GM23338 (cell line): Measurements from ENCODE around the gene SMURF2. TPM values are rescaled to one million over a fixed set of nuclear protein-coding genes. Genes with fewer than 3 reads are reported as not detected.

Source experiments
- ATAC-seq: fragments of 200-7000 bp; cut with Tn5 transposase; 3 replicates; pipeline ENCODE4 v1.9.1; 2020
- DNase-seq: peaks from one replicate; pipeline ENCODE4 v3.0.0-alpha.2; 2015; ENCODE audit warnings: low spot score
- H2AFZ ChIP-seq: fragments of 200-600 bp; sonication (generic); 2 replicates; pipeline ENCODE4 v1.8.0; 2016; ENCODE audit warnings: antibody characterized with exemption, mild to moderate bottlenecking, moderate library complexity
- H3F3A ChIP-seq: fragments of 200-600 bp; sonication (generic); replicated peaks from 2 replicates; pipeline ENCODE4 v1.8.0; 2017; ENCODE audit warnings: antibody characterized with exemption, mixed run types, low read depth
- H3K27ac ChIP-seq: fragments of 200-600 bp; sonication (generic); 2 replicates; pipeline ENCODE4 v1.6.1; 2016; ENCODE audit warnings: low read depth
- H3K27me3 ChIP-seq: fragments of 200-600 bp; sonication (generic); 2 replicates; pipeline ENCODE4 v1.8.0; 2016; ENCODE audit warnings: mild to moderate bottlenecking, mixed run types, moderate library complexity; ENCODE audit not compliant: insufficient read depth
- H3K36me3 ChIP-seq: fragments of 200-600 bp; sonication (generic); 2 replicates; pipeline ENCODE4 v1.8.0; 2016; ENCODE audit warnings: mild to moderate bottlenecking; ENCODE audit not compliant: insufficient read depth
- H3K4me1 ChIP-seq: fragments of 200-600 bp; sonication (generic); 2 replicates; pipeline ENCODE4 v1.8.0; 2016; ENCODE audit warnings: mild to moderate bottlenecking, moderate library complexity; ENCODE audit not compliant: insufficient read depth
- H3K4me2 ChIP-seq: fragments of 200-600 bp; sonication (generic); 2 replicates; pipeline ENCODE4 v1.7.1; 2017; ENCODE audit warnings: mixed run types
- H3K4me3 ChIP-seq: fragments of 200-600 bp; sonication (generic); 2 replicates; pipeline ENCODE4 v1.6.1; 2016; ENCODE audit warnings: mixed run types
- H3K79me2 ChIP-seq: fragments of 200-600 bp; sonication (generic); replicated peaks from 2 replicates; pipeline ENCODE4 v1.8.0; 2017; ENCODE audit warnings: mild to moderate bottlenecking; ENCODE audit not compliant: insufficient read depth
- H3K9me2 ChIP-seq: fragments of 200-600 bp; sonication (generic); 2 replicates; pipeline ENCODE4 v1.8.0; 2017; ENCODE audit not compliant: insufficient read depth
- H4K20me1 ChIP-seq: fragments of 200-600 bp; sonication (generic); replicated peaks from 2 replicates; pipeline ENCODE4 v1.8.0; 2017; ENCODE audit warnings: mild to moderate bottlenecking; ENCODE audit not compliant: insufficient read depth
- H3K27ac Mint-ChIP-seq: 2 replicates; pipeline ENCODE4 v1.8.0; 2020; ENCODE audit warnings: inconsistent platforms, mild to moderate bottlenecking, moderate library complexity, mixed read lengths
- H3K27me3 Mint-ChIP-seq: 3 replicates; pipeline ENCODE4 v1.8.0; 2022; ENCODE audit warnings: low read depth, mild to moderate bottlenecking, moderate library complexity, mixed read lengths, inconsistent platforms; ENCODE audit not compliant: insufficient read depth, poor library complexity
- H3K36me3 Mint-ChIP-seq: 3 replicates; pipeline ENCODE4 v1.8.0; 2021; ENCODE audit warnings: low read depth, mild to moderate bottlenecking, inconsistent platforms, moderate library complexity, mixed read lengths
- H3K4me1 Mint-ChIP-seq: 3 replicates; pipeline ENCODE4 v1.8.0; 2020; ENCODE audit warnings: mild to moderate bottlenecking, inconsistent platforms, mixed read lengths
- H3K4me3 Mint-ChIP-seq: 3 replicates; pipeline ENCODE4 v1.8.0; 2021; ENCODE audit warnings: moderate library complexity, mild to moderate bottlenecking, inconsistent platforms, mixed read lengths
- H3K9me3 Mint-ChIP-seq: 3 replicates; pipeline ENCODE4 v1.8.0; 2020; ENCODE audit warnings: moderate library complexity, mild to moderate bottlenecking, inconsistent platforms, mixed read lengths
- CREB1 ChIP-seq: fragments of 250-450 bp; sonication (Bioruptor Pico); IDR thresholded peaks from 2 replicates; pipeline ENCODE4 v1.5.0; 2020; ENCODE audit warnings: low read depth, mild to moderate bottlenecking, moderate library complexity
- EZH2 ChIP-seq: fragments of 200-600 bp; sonication (generic); IDR thresholded peaks from one replicate; pipeline ENCODE4 v1.8.0; 2017; ENCODE audit warnings: antibody characterized with exemption, mild to moderate bottlenecking, low read depth; ENCODE audit not compliant: unreplicated experiment
- NANOG ChIP-seq: IDR thresholded peaks from 2 replicates; pipeline ENCODE4 v1.6.1; 2016; ENCODE audit warnings: antibody characterized with exemption, borderline replicate concordance
- STAT1 ChIP-seq: IDR thresholded peaks from one replicate; pipeline ENCODE4 v1.6.1; 2016; ENCODE audit warnings: antibody characterized with exemption; ENCODE audit not compliant: unreplicated experiment
- ZNF331 ChIP-seq: fragments of 250-450 bp; sonication (Bioruptor Pico); IDR thresholded peaks from 2 replicates; pipeline ENCODE4 v1.5.0; 2020; ENCODE audit warnings: low read depth, mild to moderate bottlenecking, moderate library complexity
- polyA plus RNA-seq: library from polyadenylated mRNA; unstranded; fragments of >200 nt; fragmentation: Nextera tagmentation; extraction: Ambion mirVana; gene quantifications from 2 replicates; pipeline ENCODE4 v1.2.1, GENCODE V29; 2016
- total RNA-seq: library from RNA; depleted of rRNA; stranded (reverse); fragments of >200 nt; shearing (Covaris generic); gene quantifications from 2 replicates; pipeline ENCODE4 v1.2.3, GENCODE V29; 2014
- TF ChIP-seq, protein P1 (sequence below): IDR thresholded peaks from one replicate; pipeline ENCODE4 v1.6.1; 2018; ENCODE audit warnings: antibody characterized with exemption; ENCODE audit not compliant: unreplicated experiment
- TF ChIP-seq, protein P2 (sequence below), 2 experiments: fragments of 200-600 bp in 1 of 2; sonication (generic) in 1 of 2; conservative IDR thresholded peaks; 2 replicates each; pipeline versions ENCODE4 v1.5.1 to v1.6.1; 2016 to 2017; ENCODE audit warnings: antibody characterized with exemption in 2 of 2, low read depth in 2 of 2, mild to moderate bottlenecking in 2 of 2, moderate library complexity in 1 of 2

The SMURF2 gene
- total and polyA plus RNA-seq, 2 experiments from 2014 or later = 12.1 to 29.6 TPM

DNA sequence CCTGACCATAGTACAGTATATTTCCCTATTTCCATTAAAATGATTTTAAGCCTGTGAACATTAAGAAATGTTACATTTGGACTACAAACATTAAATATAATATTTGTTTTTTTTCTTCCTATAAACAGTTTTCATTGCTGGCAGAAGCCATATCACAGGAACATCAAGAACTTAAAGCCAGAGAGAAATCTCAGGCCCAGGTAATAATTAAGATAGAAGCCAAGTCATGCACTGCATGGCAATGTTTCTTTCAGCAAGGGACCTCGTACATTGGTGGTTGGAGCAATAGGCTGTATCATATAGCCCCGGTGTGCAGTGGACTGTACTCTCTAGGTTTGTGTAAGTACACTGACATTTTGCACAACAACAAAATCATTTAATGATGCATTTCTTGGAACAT lies 125.2 kb downstream of the SMURF2 start:
- Mint-ChIP-seq H3K9me3 (no peaks in the 10 kb centered on the region; the same call in 2 of the 3 replicates), H3K36me3 (peaks cover 69% of the 10 kb centered on the region), H3K4me1 (no peaks in the 10 kb centered on the region), H3K27ac (no peak overlapping the region), H3K27me3 (peaks cover 9% of the 10 kb centered on the region), H3K4me3 (no peak overlapping the region)
- peaks cover 48% of the 10 kb centered on the region for H3K36me3 ChIP-seq
- no peak overlapping the region for H2AFZ ChIP-seq
- no peak overlapping the region for H3K4me3 ChIP-seq
- H3K79me2 ChIP-seq = no peaks in the 10 kb centered on the region
- H3K27me3 ChIP-seq = no peaks in the 10 kb centered on the region
- H3K4me2 ChIP-seq = no peak overlapping the region
- H3F3A ChIP-seq = no peaks in the 10 kb centered on the region
- ATAC-seq (no peak), DNase-seq (no peak)
- no peaks in the 10 kb centered on the region for H3K9me2 ChIP-seq
- no peaks in the 10 kb centered on the region for H3K4me1 ChIP-seq
- H4K20me1 ChIP-seq = peaks cover 15% of the 10 kb centered on the region; the same call in 1 of the 2 replicates
- no peak overlapping the region for H3K27ac ChIP-seq
- TF ChIP-seq, protein P1, sequence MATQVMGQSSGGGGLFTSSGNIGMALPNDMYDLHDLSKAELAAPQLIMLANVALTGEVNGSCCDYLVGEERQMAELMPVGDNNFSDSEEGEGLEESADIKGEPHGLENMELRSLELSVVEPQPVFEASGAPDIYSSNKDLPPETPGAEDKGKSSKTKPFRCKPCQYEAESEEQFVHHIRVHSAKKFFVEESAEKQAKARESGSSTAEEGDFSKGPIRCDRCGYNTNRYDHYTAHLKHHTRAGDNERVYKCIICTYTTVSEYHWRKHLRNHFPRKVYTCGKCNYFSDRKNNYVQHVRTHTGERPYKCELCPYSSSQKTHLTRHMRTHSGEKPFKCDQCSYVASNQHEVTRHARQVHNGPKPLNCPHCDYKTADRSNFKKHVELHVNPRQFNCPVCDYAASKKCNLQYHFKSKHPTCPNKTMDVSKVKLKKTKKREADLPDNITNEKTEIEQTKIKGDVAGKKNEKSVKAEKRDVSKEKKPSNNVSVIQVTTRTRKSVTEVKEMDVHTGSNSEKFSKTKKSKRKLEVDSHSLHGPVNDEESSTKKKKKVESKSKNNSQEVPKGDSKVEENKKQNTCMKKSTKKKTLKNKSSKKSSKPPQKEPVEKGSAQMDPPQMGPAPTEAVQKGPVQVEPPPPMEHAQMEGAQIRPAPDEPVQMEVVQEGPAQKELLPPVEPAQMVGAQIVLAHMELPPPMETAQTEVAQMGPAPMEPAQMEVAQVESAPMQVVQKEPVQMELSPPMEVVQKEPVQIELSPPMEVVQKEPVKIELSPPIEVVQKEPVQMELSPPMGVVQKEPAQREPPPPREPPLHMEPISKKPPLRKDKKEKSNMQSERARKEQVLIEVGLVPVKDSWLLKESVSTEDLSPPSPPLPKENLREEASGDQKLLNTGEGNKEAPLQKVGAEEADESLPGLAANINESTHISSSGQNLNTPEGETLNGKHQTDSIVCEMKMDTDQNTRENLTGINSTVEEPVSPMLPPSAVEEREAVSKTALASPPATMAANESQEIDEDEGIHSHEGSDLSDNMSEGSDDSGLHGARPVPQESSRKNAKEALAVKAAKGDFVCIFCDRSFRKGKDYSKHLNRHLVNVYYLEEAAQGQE = no peak
- no peak for TF ChIP-seq NANOG
- TF ChIP-seq ZNF331 (CRISPR knock-in tag) = no peak
- no peak for TF ChIP-seq EZH2
- TF ChIP-seq STAT1 = no peak

DNA sequence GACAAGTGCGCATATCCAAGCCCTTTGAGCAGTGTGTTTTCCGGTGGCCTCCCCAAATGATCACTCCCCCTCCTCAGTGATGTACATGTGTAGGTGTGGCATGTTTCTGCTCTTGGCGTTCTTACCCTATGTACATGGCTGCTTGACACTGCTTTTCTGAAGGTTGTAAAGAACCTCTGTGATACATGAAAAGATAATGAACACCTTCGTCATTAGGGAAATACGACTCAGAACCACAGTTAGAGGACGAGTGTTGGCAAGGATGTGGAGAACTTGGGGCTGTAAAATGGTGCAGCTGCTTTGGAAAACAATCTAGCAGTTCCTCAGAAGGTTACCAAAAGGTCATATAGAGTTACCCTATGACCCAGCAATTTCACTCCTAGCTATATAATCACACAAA lies 126.8 kb downstream of the SMURF2 start:
- no peaks in the 10 kb centered on the region for H3K27me3 ChIP-seq
- H2AFZ ChIP-seq = no peak overlapping the region
- no peaks in the 10 kb centered on the region for H3K4me1 ChIP-seq
- H3F3A ChIP-seq = no peaks in the 10 kb centered on the region
- DNase-seq = no peak
- no peaks in the 10 kb centered on the region for H3K79me2 ChIP-seq
- H3K4me3 ChIP-seq = no peak overlapping the region
- Mint-ChIP-seq H3K36me3 (peaks cover 85% of the 10 kb centered on the region), H3K27me3 (peaks cover 9% of the 10 kb centered on the region), H3K4me1 (no peaks in the 10 kb centered on the region), H3K27ac (no peak overlapping the region), H3K4me3 (no peak overlapping the region), H3K9me3 (no peaks in the 10 kb centered on the region; the same call in 2 of the 3 replicates)
- H3K36me3 ChIP-seq = peaks cover 63% of the 10 kb centered on the region
- no peak for TF ChIP-seq CREB1 (CRISPR knock-in tag)
- no peak overlapping the region for H3K4me2 ChIP-seq
- H3K9me2 ChIP-seq = no peaks in the 10 kb centered on the region
- H4K20me1 ChIP-seq = peaks cover 19% of the 10 kb centered on the region
- no peak for ATAC-seq
- H3K27ac ChIP-seq = no peak overlapping the region

DNA sequence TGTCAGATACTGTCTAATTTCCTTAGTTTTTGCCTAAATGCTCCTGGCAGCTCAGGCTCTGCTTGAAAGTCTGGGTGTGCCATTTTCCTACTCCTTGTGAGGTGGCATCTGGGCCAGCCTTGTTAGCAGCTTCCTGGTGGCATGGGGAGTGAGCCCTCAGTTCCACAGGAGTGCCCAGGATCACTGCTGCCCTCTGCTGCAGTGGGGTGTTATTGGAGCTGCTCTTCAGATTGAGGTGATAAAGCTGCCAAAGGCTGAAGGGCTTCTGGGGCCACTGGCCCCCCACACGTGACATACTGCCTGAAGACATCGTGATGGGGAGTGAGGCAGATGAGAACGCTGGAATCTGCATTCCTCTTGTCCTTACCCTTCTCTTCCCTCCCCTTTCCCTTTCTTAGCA lies 127.9 kb downstream of the SMURF2 start:
- DNase-seq (no peak), ATAC-seq (no peak)
- H3K4me1 ChIP-seq = no peaks in the 10 kb centered on the region
- no peak overlapping the region for H3K4me2 ChIP-seq
- H3K4me3 Mint-ChIP-seq = no peak overlapping the region
- no peak overlapping the region for H3K4me3 ChIP-seq
- H3K27me3 ChIP-seq = no peaks in the 10 kb centered on the region
- H3K9me2 ChIP-seq = no peaks in the 10 kb centered on the region
- H3K36me3 Mint-ChIP-seq = peaks cover 90% of the 10 kb centered on the region
- H2AFZ ChIP-seq = no peak overlapping the region
- no peak overlapping the region for H3K27ac Mint-ChIP-seq
- no peaks in the 10 kb centered on the region for H3K4me1 Mint-ChIP-seq
- no peaks in the 10 kb centered on the region for H3K9me3 Mint-ChIP-seq
- no peak overlapping the region for H3K27ac ChIP-seq
- peaks cover 18% of the 10 kb centered on the region for H4K20me1 ChIP-seq
- peaks cover 74% of the 10 kb centered on the region for H3K36me3 ChIP-seq
- H3K79me2 ChIP-seq = no peaks in the 10 kb centered on the region
- peaks cover 9% of the 10 kb centered on the region for H3K27me3 Mint-ChIP-seq
- H3F3A ChIP-seq = no peaks in the 10 kb centered on the region
- TF ChIP-seq, protein P1 = no peak
- no peak for TF ChIP-seq STAT1
- TF ChIP-seq, protein P2, sequence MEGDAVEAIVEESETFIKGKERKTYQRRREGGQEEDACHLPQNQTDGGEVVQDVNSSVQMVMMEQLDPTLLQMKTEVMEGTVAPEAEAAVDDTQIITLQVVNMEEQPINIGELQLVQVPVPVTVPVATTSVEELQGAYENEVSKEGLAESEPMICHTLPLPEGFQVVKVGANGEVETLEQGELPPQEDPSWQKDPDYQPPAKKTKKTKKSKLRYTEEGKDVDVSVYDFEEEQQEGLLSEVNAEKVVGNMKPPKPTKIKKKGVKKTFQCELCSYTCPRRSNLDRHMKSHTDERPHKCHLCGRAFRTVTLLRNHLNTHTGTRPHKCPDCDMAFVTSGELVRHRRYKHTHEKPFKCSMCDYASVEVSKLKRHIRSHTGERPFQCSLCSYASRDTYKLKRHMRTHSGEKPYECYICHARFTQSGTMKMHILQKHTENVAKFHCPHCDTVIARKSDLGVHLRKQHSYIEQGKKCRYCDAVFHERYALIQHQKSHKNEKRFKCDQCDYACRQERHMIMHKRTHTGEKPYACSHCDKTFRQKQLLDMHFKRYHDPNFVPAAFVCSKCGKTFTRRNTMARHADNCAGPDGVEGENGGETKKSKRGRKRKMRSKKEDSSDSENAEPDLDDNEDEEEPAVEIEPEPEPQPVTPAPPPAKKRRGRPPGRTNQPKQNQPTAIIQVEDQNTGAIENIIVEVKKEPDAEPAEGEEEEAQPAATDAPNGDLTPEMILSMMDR (conservative IDR thresholded peaks at IDR 0.05; ENCODE audit: low read depth in 2 of 2) = peak in 1 of 2 experiments; percentile 27; a peak in 1 of 4 replicates
